Activated CD8-positive, alpha-beta memory T cell treated with anti-CD3 and anti-CD28 coated beads for 1 hour (primary cell): ENCODE measurements around the gene PRMT7.

ENCODE experiments used
- DNase-seq, 2 donors: peaks; one replicate each; pipeline ENCODE4 v3.0.0-alpha.2; 2020; ENCODE audit warnings: low read depth in 1 of 2; ENCODE audit errors: extremely low read depth in 1 of 2

PRMT7 gene

DNA sequence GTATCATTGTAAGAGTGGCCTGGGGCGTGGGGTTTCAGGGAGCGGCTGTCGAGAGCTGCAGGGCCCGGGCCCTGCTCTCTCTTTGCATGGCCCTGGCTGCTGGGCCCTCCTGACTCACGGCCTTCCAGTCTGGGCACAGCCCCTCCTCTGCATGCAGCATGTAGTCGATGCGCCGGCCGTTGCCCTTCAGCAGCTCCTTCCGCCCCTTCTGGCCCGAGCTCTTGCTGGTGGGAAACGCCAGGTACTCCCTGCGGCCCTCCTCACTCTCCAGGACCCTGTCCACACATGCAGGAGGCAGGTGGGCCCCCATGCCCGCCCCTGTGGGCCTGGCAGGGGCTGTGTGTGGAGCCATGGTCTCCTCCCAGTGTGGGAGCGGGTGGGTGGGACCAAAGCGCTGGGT is 50.7 kb downstream of the PRMT7 start:
- DNase-seq = no peak

GRCh38 chr16:68362262-68362913 is 51.6 kb downstream of the PRMT7 start:
- no peak for DNase-seq

DNA sequence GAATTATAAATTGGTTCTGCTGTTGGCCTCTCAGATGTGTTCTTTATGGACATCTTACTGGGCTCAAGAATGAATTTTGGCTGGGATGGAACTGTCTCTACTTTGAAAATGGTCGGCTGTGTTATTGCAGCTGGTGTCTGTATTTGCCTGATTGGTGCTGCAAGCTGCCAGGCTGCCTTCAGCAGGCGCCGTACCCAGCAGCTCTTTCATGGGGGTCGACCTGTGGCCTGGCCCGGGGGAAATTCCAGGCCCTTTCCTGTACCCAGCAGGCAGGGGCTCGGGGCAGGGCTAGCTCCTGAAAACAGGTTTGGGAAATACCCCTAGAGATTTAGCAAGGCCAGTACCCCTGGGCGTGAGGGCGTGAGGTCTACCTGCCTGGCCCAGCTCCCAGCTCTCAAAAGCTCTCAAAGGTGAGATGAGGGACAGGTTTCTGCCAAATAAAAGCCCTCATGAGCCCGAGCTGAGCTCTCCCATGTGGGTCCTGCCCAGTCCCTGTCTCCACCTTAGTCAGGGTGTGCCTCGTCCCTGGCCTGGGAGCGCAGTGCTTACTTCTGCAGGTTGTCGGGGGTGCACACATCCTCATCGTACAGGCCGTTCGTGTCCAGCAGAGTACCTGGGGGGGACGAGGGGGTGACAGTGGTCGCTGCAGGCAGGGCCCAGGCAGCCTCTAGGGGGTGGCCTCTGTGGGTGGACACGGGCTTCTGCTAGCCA is 52.3 kb downstream of the PRMT7 start:
- no peak for DNase-seq

DNA sequence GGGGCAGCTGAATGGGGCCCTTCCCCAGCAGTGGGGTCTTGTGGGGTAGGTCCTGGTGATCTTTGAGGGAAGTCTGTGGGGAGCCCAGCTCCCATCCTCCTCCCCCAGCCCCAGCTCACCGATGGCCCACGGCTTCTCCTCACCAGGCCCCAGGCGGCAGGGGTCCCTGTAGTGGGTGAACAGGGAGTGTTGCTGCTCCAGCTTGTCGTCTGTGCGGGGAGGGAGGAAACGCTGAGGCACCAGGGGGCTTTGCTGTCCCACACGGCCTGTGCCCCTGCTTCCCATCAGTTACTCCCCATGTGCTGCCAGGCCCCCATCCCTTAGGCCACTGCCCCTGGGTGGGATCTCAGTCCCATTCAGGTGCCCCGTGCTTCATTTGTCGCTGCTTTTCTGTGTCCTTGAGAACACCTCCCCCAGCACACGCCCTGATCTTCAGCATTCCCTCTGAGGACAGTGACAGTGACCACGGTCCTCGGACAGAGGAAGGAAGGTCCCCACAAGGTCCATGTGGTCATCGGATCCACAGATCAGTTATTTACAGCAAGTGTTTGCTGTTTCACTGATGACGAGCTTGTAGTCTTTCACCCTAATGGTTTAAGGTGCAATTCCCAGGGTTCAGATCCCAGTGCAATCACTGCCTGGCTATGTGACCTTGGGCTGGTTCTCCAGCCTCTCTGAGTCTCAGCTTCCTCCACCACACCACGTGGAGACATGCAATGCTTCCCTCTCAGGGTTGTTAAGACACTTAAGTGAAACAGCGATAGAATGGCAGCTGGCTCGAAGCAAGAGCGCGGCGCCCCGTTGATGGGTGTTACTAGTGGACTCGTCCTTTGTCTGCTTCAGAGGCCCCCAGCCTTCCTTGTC is 53.1 kb downstream of the PRMT7 start:
- DNase-seq = no peak

GRCh38 chr16:68364561-68364998 is 53.8 kb downstream of the PRMT7 start:
- no peak for DNase-seq

DNA sequence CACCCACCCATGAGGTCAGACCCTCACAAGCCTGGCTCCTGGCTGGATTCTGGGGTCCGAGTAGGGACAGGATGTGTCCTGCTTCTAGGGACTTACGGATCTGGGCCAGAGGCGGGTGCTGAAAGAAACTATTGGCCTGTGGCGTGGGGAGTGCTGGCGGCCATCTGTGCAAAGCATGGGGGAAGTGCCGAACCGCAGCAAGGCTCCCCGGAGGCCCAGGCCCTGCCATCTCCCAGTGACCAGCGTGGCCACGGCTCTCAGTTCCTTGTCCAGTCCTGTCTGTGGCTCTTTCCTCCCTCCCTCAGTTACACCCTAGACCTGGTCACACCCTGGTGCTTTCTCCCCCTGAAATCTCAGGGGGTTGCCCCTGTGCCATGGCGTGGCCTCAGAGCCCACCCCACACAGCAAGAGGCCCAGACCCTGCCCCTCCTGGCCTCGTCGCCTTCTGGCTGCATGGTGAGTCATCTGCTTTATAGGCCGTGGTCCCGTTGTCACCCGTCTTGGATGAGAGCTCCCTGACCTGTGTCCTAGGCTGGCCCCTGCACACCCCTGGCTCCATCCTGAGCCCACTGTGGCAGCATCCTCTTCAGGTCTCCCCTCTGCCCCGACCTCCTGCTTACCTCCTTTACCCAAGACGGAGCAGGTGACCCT is 54.5 kb downstream of the PRMT7 start:
- DNase-seq = no peak

- no peak for DNase-seq
Measured at GRCh38 chr16:68366062-68366461, 55.2 kb downstream of the PRMT7 start.

DNA sequence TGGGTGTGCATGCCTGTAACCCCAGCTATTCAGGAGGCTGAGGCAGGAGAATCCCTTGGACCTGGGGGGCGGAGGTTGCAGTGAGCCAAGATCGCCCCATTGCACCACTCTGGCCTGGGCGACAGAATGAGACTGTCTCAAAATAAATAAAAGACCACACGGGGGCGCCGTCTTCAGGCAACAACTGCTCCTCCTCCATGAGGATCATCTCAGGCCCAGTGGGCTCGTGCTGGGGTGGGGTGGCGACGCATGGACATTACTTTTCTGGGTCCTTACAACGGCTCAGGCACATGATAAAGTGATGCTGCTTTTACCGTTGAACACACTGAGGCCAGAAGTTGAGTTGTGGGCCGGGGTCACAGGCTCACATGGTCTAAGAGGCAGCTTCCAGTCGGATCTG is 56.2 kb downstream of the PRMT7 start:
- no peak for DNase-seq

DNA sequence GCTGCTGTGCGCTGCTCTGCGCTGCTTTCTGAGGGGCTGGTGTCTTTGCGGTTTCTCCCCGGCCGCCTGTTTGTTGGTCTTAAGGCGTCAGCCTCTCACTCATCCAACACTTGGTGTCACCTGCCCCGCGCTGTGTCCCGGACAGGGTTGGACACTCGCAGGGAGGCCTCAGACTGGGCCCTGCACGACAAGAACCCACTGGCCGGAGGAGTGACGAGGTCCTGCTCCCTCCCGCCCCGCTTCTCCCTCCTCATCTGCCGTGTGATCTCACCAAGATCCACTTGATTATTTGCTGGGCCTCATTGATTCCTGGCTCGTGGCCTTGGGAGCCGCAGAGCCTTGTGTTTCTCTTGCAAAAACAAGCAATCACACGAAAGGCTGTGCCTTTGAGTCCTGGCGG is 56.6 kb downstream of the PRMT7 start:
- DNase-seq = no peak

DNA sequence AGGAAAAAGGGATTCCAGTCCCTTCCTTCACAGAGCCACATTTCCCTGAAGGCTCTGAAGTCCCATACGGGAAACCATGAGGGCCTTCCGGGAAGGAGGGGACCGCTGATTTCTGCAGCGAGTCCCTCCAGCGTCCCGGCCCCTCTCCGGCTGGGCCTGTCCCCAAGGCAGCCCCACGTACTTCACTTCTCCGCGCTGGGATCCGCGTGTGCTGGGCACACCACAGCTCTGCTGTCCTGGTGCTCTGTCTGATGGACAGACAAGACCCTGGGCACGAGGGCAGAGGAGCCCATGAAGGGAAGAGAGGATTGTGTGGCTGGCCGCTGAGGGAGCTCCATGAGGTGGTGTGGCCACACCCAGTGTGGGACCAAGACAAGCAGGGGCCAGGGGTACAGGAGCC is 57.1 kb downstream of the PRMT7 start:
- DNase-seq = no peak

GRCh38 chr16:68368301-68368888 is 57.6 kb downstream of the PRMT7 start:
- DNase-seq = no peak

DNA sequence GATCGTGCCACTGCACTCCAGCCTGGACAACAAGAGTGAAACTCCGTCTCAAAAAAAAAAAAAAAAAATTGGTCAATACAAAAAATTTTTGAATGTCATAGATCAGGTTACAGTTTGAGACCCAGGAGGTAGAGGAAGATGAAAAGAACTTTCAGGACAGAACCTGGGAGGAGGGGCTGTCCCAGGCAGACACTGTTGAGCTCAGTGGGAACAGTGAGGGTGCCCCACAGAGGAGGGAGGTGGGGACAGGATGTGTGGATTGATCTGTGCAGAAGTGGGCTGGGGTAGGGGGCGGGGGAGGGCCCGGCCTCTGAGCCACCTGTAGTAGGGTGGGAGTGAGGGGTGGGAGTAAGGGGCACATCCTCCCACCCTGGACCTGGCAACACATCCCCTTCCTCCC is 58.3 kb downstream of the PRMT7 start:
- DNase-seq = no peak

GRCh38 chr16:68369697-68370580 is 59.1 kb downstream of the PRMT7 start:
- no peak for DNase-seq

DNA sequence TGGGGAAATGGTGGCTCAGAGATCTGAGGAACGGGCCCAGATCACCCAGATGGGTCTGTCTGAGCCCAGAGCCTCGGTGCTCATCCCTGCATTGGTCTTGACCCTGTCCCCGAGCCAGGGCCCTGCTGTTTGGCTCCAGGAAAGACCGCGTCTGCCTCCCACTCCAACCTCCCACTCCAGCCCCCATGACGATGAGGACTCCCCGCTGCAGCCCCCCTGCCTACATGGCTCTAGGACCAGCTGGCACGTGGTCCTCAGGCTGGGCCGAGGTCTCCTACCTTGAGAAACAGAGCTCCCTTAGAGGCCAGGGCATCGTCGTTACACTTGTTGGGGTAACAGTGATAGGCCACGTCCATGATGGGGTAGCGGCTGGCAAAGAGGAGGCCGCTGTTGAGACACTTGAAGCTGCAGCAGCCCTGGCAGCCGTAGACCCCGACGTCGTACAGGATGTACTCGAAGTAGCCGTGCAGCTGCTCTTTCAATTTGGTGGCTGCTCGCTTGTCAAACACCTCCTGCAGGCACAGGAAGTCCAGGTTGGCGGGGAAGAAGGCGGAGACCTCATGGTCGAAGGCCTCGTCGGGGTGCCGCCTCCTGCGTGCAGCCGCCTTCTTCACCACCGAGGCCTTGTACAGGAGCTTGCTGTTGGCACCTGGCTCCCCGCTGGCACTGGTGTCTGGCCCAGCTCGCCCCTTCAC is 59.9 kb downstream of the PRMT7 start:
- DNase-seq = no peak

DNA sequence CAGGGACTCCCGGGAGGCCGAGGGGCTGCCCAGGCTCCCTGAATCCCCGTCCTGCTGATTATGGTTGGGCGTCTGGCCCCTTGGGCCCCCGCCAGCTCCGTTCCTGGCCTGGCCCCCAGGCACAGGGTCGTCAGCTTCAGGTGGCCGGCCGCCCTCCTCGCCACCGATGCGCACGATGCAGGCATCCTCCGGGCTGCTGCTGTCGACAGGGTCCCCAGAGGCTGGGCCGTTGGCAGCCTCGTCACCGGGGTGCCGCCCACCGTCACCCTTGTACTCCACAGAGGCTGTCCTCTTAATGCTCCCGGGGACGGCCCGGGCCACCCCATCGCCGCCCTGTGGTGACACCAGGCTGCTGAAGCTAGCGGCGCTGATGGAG is 60.4 kb downstream of the PRMT7 start:
- no peak for DNase-seq

DNA sequence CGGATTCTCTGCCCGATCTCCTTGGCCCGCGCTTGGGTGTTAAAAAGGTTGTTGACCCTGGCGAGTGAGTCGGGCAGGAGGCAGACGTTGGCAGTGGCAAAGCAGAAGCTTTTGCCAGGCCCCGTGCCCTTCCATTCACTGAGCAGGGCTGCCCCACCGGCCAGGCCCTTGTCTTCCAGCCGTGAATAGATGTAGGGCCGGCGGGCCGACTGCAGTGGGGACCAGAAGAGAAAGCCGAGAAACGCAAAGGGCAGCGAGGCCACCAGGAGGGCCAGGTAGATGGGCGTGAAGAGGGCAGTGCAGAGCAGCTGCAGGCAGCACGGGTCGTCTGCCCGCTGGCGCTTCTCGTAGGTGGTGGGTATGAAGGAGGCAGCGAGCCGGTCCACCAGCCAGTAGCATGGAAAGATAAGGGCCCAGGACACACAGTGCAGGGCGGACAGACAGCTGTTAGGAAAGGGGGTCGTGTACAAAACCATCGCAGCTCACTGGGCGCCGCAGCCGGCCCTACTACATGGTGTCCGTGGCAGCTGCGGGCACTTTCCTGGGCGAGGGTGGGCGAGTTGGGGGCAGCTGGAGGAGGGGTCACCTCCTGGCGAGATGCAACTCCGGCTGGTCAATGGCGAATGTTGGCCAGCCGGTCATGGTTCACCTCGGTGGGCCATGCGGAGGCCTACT is 61.0 kb downstream of the PRMT7 start:
- DNase-seq = no peak

DNA sequence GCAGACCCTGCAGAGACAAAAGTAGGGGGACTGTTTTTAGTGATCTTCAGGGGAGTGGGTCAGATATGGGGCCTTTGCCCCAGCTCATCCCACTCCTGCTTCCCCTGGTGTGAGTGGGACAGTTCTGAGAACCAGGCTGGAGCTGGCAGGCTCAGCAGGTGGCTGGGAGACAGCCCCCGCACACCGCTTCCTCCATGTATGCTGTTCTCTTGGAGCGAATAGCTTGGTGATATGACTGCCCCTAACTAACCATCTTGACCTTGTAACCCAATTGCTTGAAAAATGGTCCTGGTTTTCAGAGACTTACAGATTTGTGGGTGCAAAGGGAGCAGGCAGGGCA is 61.5 kb downstream of the PRMT7 start:
- DNase-seq = no peak

DNA sequence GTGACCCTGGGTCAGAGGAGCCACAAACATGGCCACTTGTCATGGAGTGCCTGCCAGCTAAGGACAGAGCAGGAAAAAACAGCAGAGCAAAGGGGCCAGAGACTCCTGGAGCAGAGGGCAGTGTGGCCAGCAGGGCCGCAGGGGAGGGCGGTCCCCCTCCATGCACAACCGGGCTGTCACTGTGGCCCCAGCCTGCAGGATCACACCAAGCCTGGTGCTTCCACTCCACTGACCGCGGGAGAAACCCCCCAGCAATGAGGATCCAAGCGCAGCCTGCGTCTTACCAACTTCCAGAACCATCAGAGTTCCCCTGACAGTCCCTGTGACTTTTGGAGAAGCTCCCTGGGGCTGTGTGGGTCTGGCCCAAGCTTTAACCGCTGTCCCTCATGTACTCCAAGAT is 62.0 kb downstream of the PRMT7 start:
- DNase-seq = no peak
